GM12878 (cell line): ENCODE data around the gene TH. TPM values are rescaled to one million over a fixed set of nuclear protein-coding genes. Genes with fewer than 3 reads are reported as not detected.

Experiments used
- CEBPZ ChIP-seq: fragments of 150-350 bp; IDR thresholded peaks from 2 replicates; pipeline ENCODE4 v1.6.1; 2016; ENCODE audit warnings: low read depth, low read length
- PRDM15 ChIP-seq: fragments of 450-650 bp; formaldehyde crosslinking; IDR thresholded peaks from 2 replicates; pipeline ENCODE4 v1.4.0; 2020; ENCODE audit warnings: mild to moderate bottlenecking, moderate library complexity
- SIX5 ChIP-seq: IDR thresholded peaks from 2 replicates; pipeline ENCODE4 v1.6.1; 2011; ENCODE audit warnings: mild to moderate bottlenecking, low read depth, low read length, moderate library complexity; ENCODE audit not compliant: severe bottlenecking
- SMAD1 ChIP-seq: fragments of 450-650 bp; IDR thresholded peaks from 2 replicates; pipeline ENCODE4 v1.6.1; 2018; ENCODE audit warnings: mild to moderate bottlenecking, low read depth; ENCODE audit not compliant: partially characterized antibody
- polyA plus RNA-seq, 11 experiments: library from polyadenylated mRNA; depleted of rRNA in 4 of 11; unstranded in 6 of 11; stranded (reverse) in 5 of 11; fragments of >200 nt; fragmentation: Nextera tagmentation in 4 of 11; fragmentation: Illumina TruSeq in 1 of 11; extraction: Ambion mirVana in 4 of 11; extraction: Trizol in 1 of 11; gene quantifications; 1 replicate in 1 of 11; 2 replicates in 10 of 11; pipeline versions ENCODE4 v1.2.1 to v1.2.3, GENCODE V29; 2011 to 2016; ENCODE audit warnings: inconsistent platforms in 2 of 11, missing spikeins in 2 of 11, low read depth in 1 of 11
- total RNA-seq, 4 experiments: library from RNA; depleted of rRNA in 3 of 4; stranded (reverse); fragments of >200 nt in 3 of 4; fragmentation: Illumina TruSeq in 1 of 4; extraction: Trizol in 1 of 4; gene quantifications; 2 replicates each; pipeline versions ENCODE4 v1.2.1 to v1.2.3, GENCODE V29; 2013 to 2021

TH gene
- total and polyA plus RNA-seq, 10 of the 15 experiments (the other 5 are each of a cell fraction or from before 2014, with no cell fraction given), result not detected

- TF ChIP-seq CEBPZ, result no peak
- TF ChIP-seq SMAD1, result no peak
- no peak for TF ChIP-seq SIX5
- TF ChIP-seq PRDM15 (CRISPR knock-in tag), result no peak
Measured at GRCh38 chr11:2144544-2145248, 26.9 kb downstream of the TH start (continued).
